ENCODE measurements around the gene DAZAP1. TPM values are rescaled to one million over a fixed set of nuclear protein-coding genes. Genes with fewer than 3 reads are reported as not detected.
A peak's percentile ranks its signal among the peaks of the same experiment; 100 is the strongest.

DAZAP1 gene
- total RNA-seq, 2 experiments from 2014 or later = 235 to 241 TPM

GRCh38 chr19:1422943-1423342 lies 15.6 kb downstream of the DAZAP1 start:
- Mint-ChIP-seq H3K27ac (no peak overlapping the region), H3K4me3 (no peak overlapping the region), H3K4me1 (no peaks in the 10 kb centered on the region), H3K36me3 (ENCODE audit: low read depth) (peaks cover 42% of the 10 kb centered on the region), H3K27me3 (no peaks in the 10 kb centered on the region), H3K9me3 (no peaks in the 10 kb centered on the region)
- no peak for DNase-seq
- ChIA-PET POLR2A (no interaction called here), CTCF (no interaction called here)

- no peaks in the 10 kb centered on the region for H3K9me3 Mint-ChIP-seq
- no peak for DNase-seq
- H3K4me3 Mint-ChIP-seq = no peak overlapping the region
- POLR2A ChIA-PET = no interaction called here
- H3K27ac Mint-ChIP-seq = no peak overlapping the region
- CTCF ChIA-PET = no interaction called here
- H3K36me3 Mint-ChIP-seq (ENCODE audit: low read depth) = peaks cover 44% of the 10 kb centered on the region
- H3K27me3 Mint-ChIP-seq = no peaks in the 10 kb centered on the region
- H3K4me1 Mint-ChIP-seq = no peaks in the 10 kb centered on the region
These were observed 16.2 kb downstream of the DAZAP1 start for GRCh38 chr19:1423436-1424191.

- DNase-seq = no peak
- no peak overlapping the region for H3K27ac Mint-ChIP-seq
- POLR2A ChIA-PET = no interaction called here
- CTCF ChIA-PET = no interaction called here
- H3K36me3 Mint-ChIP-seq (ENCODE audit: low read depth) = peaks cover 40% of the 10 kb centered on the region
- no peaks in the 10 kb centered on the region for H3K9me3 Mint-ChIP-seq
- H3K4me1 Mint-ChIP-seq = no peaks in the 10 kb centered on the region
- H3K27me3 Mint-ChIP-seq = no peaks in the 10 kb centered on the region
- no peak overlapping the region for H3K4me3 Mint-ChIP-seq
These were observed 17.0 kb downstream of the DAZAP1 start for GRCh38 chr19:1424192-1424955.

GRCh38 chr19:1425102-1425837 lies 17.9 kb downstream of the DAZAP1 start:
- ChIA-PET CTCF (no interaction called here), POLR2A (no interaction called here)
- Mint-ChIP-seq H3K4me1 (no peaks in the 10 kb centered on the region), H3K27ac (no peak overlapping the region), H3K9me3 (no peaks in the 10 kb centered on the region), H3K4me3 (no peak overlapping the region), H3K36me3 (ENCODE audit: low read depth) (peaks cover 37% of the 10 kb centered on the region), H3K27me3 (no peaks in the 10 kb centered on the region)
- DNase-seq = no peak

GRCh38 chr19:1425902-1426301 lies 18.5 kb downstream of the DAZAP1 start:
- ChIA-PET POLR2A (no interaction called here), CTCF (interaction anchor here (1.6 kb wide), 1 partner anchor 19 kb away, joined by 6 read pairs; no protein-coding TSS in a partner anchor)

GRCh38 chr19:1426736-1427135 lies 19.4 kb downstream of the DAZAP1 start:
- H3K4me1 Mint-ChIP-seq = no peaks in the 10 kb centered on the region
- H3K36me3 Mint-ChIP-seq (ENCODE audit: low read depth) = peaks cover 33% of the 10 kb centered on the region
- POLR2A ChIA-PET = no interaction called here
- H3K27me3 Mint-ChIP-seq = no peaks in the 10 kb centered on the region
- no peaks in the 10 kb centered on the region for H3K9me3 Mint-ChIP-seq
- H3K4me3 Mint-ChIP-seq = no peak overlapping the region
- DNase-seq = no peak
- CTCF ChIA-PET = interaction anchor here (0.9 to 1.6 kb wide), 2 partner anchors 11 to 18 kb away, joined by 3 to 6 read pairs; no protein-coding TSS in a partner anchor
- H3K27ac Mint-ChIP-seq = no peak overlapping the region

More at GRCh38 chr19:1425902-1426301, 18.5 kb downstream of the DAZAP1 start:
- no peak for DNase-seq
- Mint-ChIP-seq H3K27me3 (no peaks in the 10 kb centered on the region), H3K4me3 (no peak overlapping the region), H3K9me3 (no peaks in the 10 kb centered on the region), H3K36me3 (ENCODE audit: low read depth) (peaks cover 34% of the 10 kb centered on the region), H3K4me1 (no peaks in the 10 kb centered on the region), H3K27ac (no peak overlapping the region)

GRCh38 chr19:1427221-1427920 lies 20.0 kb downstream of the DAZAP1 start:
- Mint-ChIP-seq H3K27me3 (no peaks in the 10 kb centered on the region), H3K36me3 (ENCODE audit: low read depth) (peaks cover 35% of the 10 kb centered on the region), H3K27ac (no peak overlapping the region), H3K4me1 (no peaks in the 10 kb centered on the region), H3K4me3 (no peak overlapping the region), H3K9me3 (no peaks in the 10 kb centered on the region)
- DNase-seq = no peak
- ChIA-PET CTCF (interaction anchor here (0.9 to 1.6 kb wide), 2 partner anchors 10 to 18 kb away, joined by 3 to 6 read pairs; no protein-coding TSS in a partner anchor), POLR2A (no interaction called here)

- H3K4me3 Mint-ChIP-seq = no peak overlapping the region
These were observed 21.5 kb downstream of the DAZAP1 start for GRCh38 chr19:1428738-1429391.

GRCh38 chr19:1429750-1430149 lies 22.4 kb downstream of the DAZAP1 start:
- Mint-ChIP-seq H3K9me3 (no peaks in the 10 kb centered on the region), H3K4me3 (no peak overlapping the region), H3K27ac (peak overlapping the region; percentile 57), H3K36me3 (ENCODE audit: low read depth) (peaks cover 25% of the 10 kb centered on the region), H3K4me1 (no peaks in the 10 kb centered on the region), H3K27me3 (no peaks in the 10 kb centered on the region)
- POLR2A ChIA-PET = no interaction called here
- DNase-seq = no peak
- CTCF ChIA-PET = no interaction called here

More at GRCh38 chr19:1428738-1429391, 21.5 kb downstream of the DAZAP1 start:
- no peaks in the 10 kb centered on the region for H3K27me3 Mint-ChIP-seq
- H3K9me3 Mint-ChIP-seq = no peaks in the 10 kb centered on the region
- no peak for DNase-seq
- no peak overlapping the region for H3K27ac Mint-ChIP-seq
- ChIA-PET CTCF (no interaction called here), POLR2A (no interaction called here)
- peaks cover 27% of the 10 kb centered on the region for H3K36me3 Mint-ChIP-seq (ENCODE audit: low read depth)
- H3K4me1 Mint-ChIP-seq = no peaks in the 10 kb centered on the region

- Mint-ChIP-seq H3K27ac (no peak overlapping the region), H3K36me3 (ENCODE audit: low read depth) (peaks cover 22% of the 10 kb centered on the region), H3K9me3 (no peaks in the 10 kb centered on the region), H3K4me3 (no peak overlapping the region), H3K27me3 (no peaks in the 10 kb centered on the region), H3K4me1 (no peaks in the 10 kb centered on the region)
- no peak for DNase-seq
- POLR2A ChIA-PET = no interaction called here
- CTCF ChIA-PET = no interaction called here
These were observed 22.9 kb downstream of the DAZAP1 start for GRCh38 chr19:1430246-1430645.

- no peaks in the 10 kb centered on the region for H3K27me3 Mint-ChIP-seq
- H3K27ac Mint-ChIP-seq = no peak overlapping the region
- H3K4me3 Mint-ChIP-seq = no peak overlapping the region
- CTCF ChIA-PET = no interaction called here
- DNase-seq = no peak
- no peaks in the 10 kb centered on the region for H3K9me3 Mint-ChIP-seq
- H3K36me3 Mint-ChIP-seq (ENCODE audit: low read depth) = peaks cover 14% of the 10 kb centered on the region
- POLR2A ChIA-PET = interaction anchor here (0.7 kb wide), 1 partner anchor 22 kb away, joined by 3 read pairs; no protein-coding TSS in a partner anchor
- no peaks in the 10 kb centered on the region for H3K4me1 Mint-ChIP-seq
These were observed 24.5 kb downstream of the DAZAP1 start for GRCh38 chr19:1431759-1432506.

All from activated CD4-positive, alpha-beta T cell treated with anti-CD3 and anti-CD28 coated beads, Interleukin-2, amount 10 ng/mL, durations not matched to agents 7 days and 5 days (primary cell).